Measurements from ENCODE around the gene UST. TPM values are rescaled to one million over a fixed set of nuclear protein-coding genes. Genes with fewer than 3 reads are reported as not detected.

Gene UST
- total RNA-seq, 1 experiment from 2014 or later: 6.1 TPM

GRCh38 chr6:148799647-148800046, 52.8 kb downstream of the UST start:
- H2AFZ ChIP-seq (ENCODE audit: low read depth, low read length, poor library complexity, severe bottlenecking): no peak overlapping the region
- no peak overlapping the region for H3K9ac ChIP-seq (ENCODE audit: low read length)
- H3K36me3 ChIP-seq (ENCODE audit: control insufficient read depth in 1 of 2, insufficient read depth in 2 of 2, low read length in 2 of 2): no peaks in the 10 kb centered on the region
- intact Hi-C loops (cut with micrococcal nuclease): no loop called here
- ChIA-PET POLR2A (no interaction called here), CTCF (no interaction called here), RAD21 (ENCODE audit: low non-redundant PET in 1 of 2, low total read pairs in 2 of 2, uncharacterized antibody in 2 of 2, unreplicated experiment in 2 of 2) (no interaction called here)
- TF ChIP-seq POLR2A (IDR thresholded peaks at IDR 0.05; ENCODE audit: borderline replicate concordance, extremely low read depth, insufficient read depth, insufficient read length): no peak
- TF ChIP-seq ATF3 (IDR thresholded peaks at IDR 0.05): no peak
- TF ChIP-seq EZH2phosphoT487 (IDR thresholded peaks at IDR 0.05; ENCODE audit: borderline replicate concordance): no peak
- TF ChIP-seq REST (IDR thresholded peaks at IDR 0.05; ENCODE audit: low read depth): no peak
- TF ChIP-seq FOSL1 (IDR thresholded peaks at IDR 0.05; ENCODE audit: low read depth): no peak
- TF ChIP-seq RAD21 (IDR thresholded peaks at IDR 0.05; ENCODE audit: low read depth): no peak
- TF ChIP-seq YY1 (IDR thresholded peaks at IDR 0.05; ENCODE audit: extremely low read depth, insufficient replicate concordance, low read depth, low read length): no peak
- TF ChIP-seq ZBTB33 (IDR thresholded peaks at IDR 0.05; ENCODE audit: extremely low read depth, insufficient replicate concordance, low read length): no peak
- TF ChIP-seq TCF7L2 (IDR thresholded peaks at IDR 0.05; ENCODE audit: borderline replicate concordance, extremely low read depth, insufficient read depth, insufficient read length): no peak
- TF ChIP-seq EZH2 (IDR thresholded peaks at IDR 0.05): no peak
- TF ChIP-seq SIN3A (IDR thresholded peaks at IDR 0.05; ENCODE audit: low read depth): no peak
- no peak for TF ChIP-seq POLR2AphosphoS5 (IDR thresholded peaks at IDR 0.05; ENCODE audit: low read depth, low read length)
- no peak for TF ChIP-seq ZFX (IDR thresholded peaks at IDR 0.05)
- no peak for TF ChIP-seq CTCF (IDR thresholded peaks at IDR 0.05 in 2 of 3, conservative IDR thresholded peaks at IDR 0.05 in 1 of 3; ENCODE audit: borderline replicate concordance in 1 of 3, insufficient read depth in 1 of 3, low read depth in 2 of 3, low read length in 2 of 3)
- no peak for TF ChIP-seq CEBPB (IDR thresholded peaks at IDR 0.05; ENCODE audit: low read depth)
- TF ChIP-seq ZNF274 (IDR thresholded peaks at IDR 0.05; ENCODE audit: low read depth, low read length): no peak
- no peak for TF ChIP-seq MAX (IDR thresholded peaks at IDR 0.05)
- no peaks in the 10 kb centered on the region for H3K9me2 ChIP-seq (ENCODE audit: insufficient read depth)
- H3K79me2 ChIP-seq (ENCODE audit: insufficient read depth, low read length): no peaks in the 10 kb centered on the region
- H3K4me1 ChIP-seq (ENCODE audit: control insufficient read depth in 1 of 2, insufficient read depth in 2 of 2, low read length in 2 of 2): no peaks in the 10 kb centered on the region
- no peaks in the 10 kb centered on the region for H3K27me3 ChIP-seq (ENCODE audit: insufficient read depth, low read length)
- H4K20me1 ChIP-seq (ENCODE audit: insufficient read depth): no peaks in the 10 kb centered on the region
- H3K4me3 ChIP-seq (replicated peaks in 1 of 2; ENCODE audit: low read depth in 1 of 2, low read length in 2 of 2): no peak overlapping the region
- no peak overlapping the region for H3K27ac ChIP-seq (ENCODE audit: low read depth, low read length)
- BruUV-seq (replicated peaks): no TSS peak
- no peak for DNase-seq (ENCODE audit: low read depth, low spot score)
- no peaks in the 10 kb centered on the region for H3K9me3 ChIP-seq (ENCODE audit: control insufficient read depth in 1 of 2, insufficient read depth in 1 of 2, low read depth in 1 of 2, low read length in 2 of 2)
- no peak for ATAC-seq
- H3K4me2 ChIP-seq (ENCODE audit: low read length): no peak overlapping the region
